H1 (cell line): ENCODE results near the gene CDR2L. TPM values are rescaled to one million over a fixed set of nuclear protein-coding genes. Genes with fewer than 3 reads are reported as not detected.
"Not testable (repeated sequence)": the region's sequence is repeated elsewhere in the genome, so short reads cannot be mapped to it uniquely, and the experiment has no call there.

Source experiments
- CTCF ChIA-PET: fragments of 300-600 bp; sonication (Branson Sonifier 250); formaldehyde crosslinking; loops from one replicate; lab custom pipeline; 2021; ENCODE audit not compliant: partially characterized antibody; lab: Charles Lee
- POLR2A ChIA-PET: fragments of 300-600 bp; sonication (Branson Sonifier 250); formaldehyde crosslinking; loops from one replicate; lab custom pipeline; 2021; ENCODE audit warnings: inconsistent platforms; ENCODE audit not compliant: partially characterized antibody; lab: Charles Lee
- DNase-seq, 2 experiments: peaks; one replicate each; pipeline versions ENCODE4 v3.0.0 to v3.0.0-alpha.2; 2010 to 2022; ENCODE audit warnings: low spot score in 2 of 2, low read depth in 1 of 2, mixed read lengths in 1 of 2
- FAIRE-seq: peaks from 2 replicates; lab custom pipeline; 2011; peaks lifted over from hg19 to GRCh38; lab: Jason Lieb, UNC
- H2AFZ ChIP-seq: 2 replicates; pipeline ENCODE4 v1.8.1; 2012; ENCODE audit warnings: low read length, inconsistent platforms
- H2AK5ac ChIP-seq: 2 replicates; pipeline ENCODE4 v1.6.1; 2013; ENCODE audit warnings: low read depth, low read length
- H2BK120ac ChIP-seq: replicated peaks from 2 replicates; pipeline ENCODE3; 2013; ENCODE audit warnings: low read depth, low read length, inconsistent platforms
- H2BK12ac ChIP-seq: 2 replicates; pipeline ENCODE4 v1.6.1; 2013; ENCODE audit warnings: low read depth, low read length
- H2BK15ac ChIP-seq: 2 replicates; pipeline ENCODE4 v1.6.1; 2013; ENCODE audit warnings: low read length
- H2BK20ac ChIP-seq: 2 replicates; pipeline ENCODE4 v1.6.1; 2013; ENCODE audit warnings: low read length
- H2BK5ac ChIP-seq: 2 replicates; pipeline ENCODE4 v1.6.1; 2013; ENCODE audit warnings: low read depth, low read length
- H3K14ac ChIP-seq: 2 replicates; pipeline ENCODE4 v1.6.1; 2013; ENCODE audit warnings: inconsistent platforms; ENCODE audit not compliant: insufficient read length
- H3K18ac ChIP-seq: 2 replicates; pipeline ENCODE4 v1.6.1; 2013; ENCODE audit warnings: low read length; ENCODE audit errors: extremely low read depth
- H3K23ac ChIP-seq: 2 replicates; pipeline ENCODE4 v1.6.1; 2013; ENCODE audit warnings: inconsistent platforms; ENCODE audit not compliant: insufficient read length
- H3K23me2 ChIP-seq: 2 replicates; pipeline ENCODE4 v1.6.1; 2013; ENCODE audit warnings: low read depth, low read length
- H3K27ac ChIP-seq: 2 replicates; pipeline ENCODE4 v1.6.1; 2011; ENCODE audit warnings: low read depth, low read length, inconsistent platforms
- H3K27me3 ChIP-seq, 4 experiments: replicated peaks in 1 of 4; 1 replicate in 1 of 4; 2 replicates in 3 of 4; pipeline versions ENCODE4 v1.6.1 to v1.8.1; 2011 to 2013; ENCODE audit warnings: low read length in 3 of 4, mild to moderate bottlenecking in 3 of 4, inconsistent platforms in 2 of 4, mixed read lengths in 2 of 4, moderate library complexity in 1 of 4; ENCODE audit not compliant: control insufficient read depth in 3 of 4, insufficient read depth in 3 of 4; ENCODE audit errors: extremely low read depth in 1 of 4
- H3K36me3 ChIP-seq, 4 experiments: 2 replicates each; pipeline versions ENCODE4 v1.6.1 to v1.8.1; 2011 to 2013; ENCODE audit warnings: mild to moderate bottlenecking in 4 of 4, low read length in 3 of 4, moderate library complexity in 2 of 4, control low read depth in 1 of 4, inconsistent platforms in 1 of 4; ENCODE audit not compliant: insufficient read depth in 4 of 4, control insufficient read depth in 2 of 4
- H3K4ac ChIP-seq: replicated peaks from 2 replicates; pipeline ENCODE3; 2013; ENCODE audit warnings: low read length, low read depth, mixed read lengths, inconsistent platforms; ENCODE audit not compliant: insufficient read length
- H3K4me1 ChIP-seq, 4 experiments: replicated peaks in 1 of 4; 1 replicate in 1 of 4; 2 replicates in 3 of 4; pipeline versions ENCODE4 v1.6.1 to v1.8.1; 2011 to 2013; ENCODE audit warnings: low read length in 3 of 4, inconsistent platforms in 2 of 4, mixed read lengths in 1 of 4; ENCODE audit not compliant: insufficient read depth in 4 of 4, control insufficient read depth in 3 of 4
- H3K4me2 ChIP-seq, 2 experiments: 2 replicates each; pipeline versions ENCODE4 v1.6.1 to v1.8.1; 2011 to 2013; ENCODE audit warnings: low read depth in 2 of 2, low read length in 2 of 2, control low read depth in 1 of 2, inconsistent platforms in 1 of 2, mild to moderate bottlenecking in 1 of 2; ENCODE audit not compliant: insufficient read depth in 1 of 2
- H3K4me3 ChIP-seq, 4 experiments: fragments of 200-600, 300-600 bp in 1 of 4; sonication (generic), shearing (Covaris generic), sonication (Bioruptor Twin) in 1 of 4; 2 replicates each; pipeline versions ENCODE4 v1.5.1 to v1.8.1; 2011 to 2016; ENCODE audit warnings: low read length in 4 of 4, low read depth in 3 of 4, control low read depth in 2 of 4, inconsistent platforms in 2 of 4, mild to moderate bottlenecking in 2 of 4, mixed read lengths in 1 of 4, moderate library complexity in 1 of 4; ENCODE audit not compliant: insufficient read depth in 2 of 4; ENCODE audit errors: extremely low read depth in 1 of 4
- H3K56ac ChIP-seq: replicated peaks from 2 replicates; pipeline ENCODE3; 2013; ENCODE audit warnings: low read depth, mild to moderate bottlenecking, mixed read lengths, low read length, inconsistent platforms; ENCODE audit not compliant: insufficient read length
- H3K79me1 ChIP-seq: 2 replicates; pipeline ENCODE4 v1.6.1; 2013; ENCODE audit warnings: low read depth, low read length, control low read depth
- H3K79me2 ChIP-seq, 2 experiments: 2 replicates each; pipeline versions ENCODE4 v1.6.1 to v1.8.1; 2012 to 2013; ENCODE audit warnings: low read length in 2 of 2, mild to moderate bottlenecking in 2 of 2, inconsistent platforms in 1 of 2; ENCODE audit not compliant: insufficient read depth in 2 of 2, control insufficient read depth in 1 of 2
- H3K9ac ChIP-seq, 4 experiments: replicated peaks in 1 of 4; 1 replicate in 1 of 4; 2 replicates in 3 of 4; pipeline versions ENCODE4 v1.6.1 to v1.8.1; 2011 to 2013; ENCODE audit warnings: low read depth in 3 of 4, low read length in 3 of 4, control low read depth in 2 of 4, mild to moderate bottlenecking in 2 of 4, moderate library complexity in 2 of 4, inconsistent platforms in 1 of 4; ENCODE audit errors: extremely low read depth in 1 of 4
- H3K9me3 ChIP-seq, 2 experiments: 2 replicates each; pipeline versions ENCODE4 v1.6.1 to v1.8.1; 2012 to 2013; ENCODE audit warnings: mild to moderate bottlenecking in 2 of 2, moderate library complexity in 2 of 2, control low read depth in 1 of 2, inconsistent platforms in 1 of 2, low read depth in 1 of 2, low read length in 1 of 2, mixed read lengths in 1 of 2; ENCODE audit not compliant: insufficient read depth in 2 of 2
- H4K20me1 ChIP-seq, 2 experiments: replicated peaks in 1 of 2; 2 replicates each; pipeline versions ENCODE3 to v1.8.1; 2011 to 2013; ENCODE audit warnings: inconsistent platforms in 2 of 2, low read length in 2 of 2, mild to moderate bottlenecking in 1 of 2; ENCODE audit not compliant: insufficient read depth in 2 of 2, control insufficient read depth in 1 of 2
- H4K5ac ChIP-seq: 2 replicates; pipeline ENCODE4 v1.6.1; 2013; ENCODE audit warnings: low read length, low read depth, mixed read lengths, inconsistent platforms; ENCODE audit not compliant: insufficient read length
- H4K8ac ChIP-seq: 2 replicates; pipeline ENCODE4 v1.8.0; 2013; ENCODE audit warnings: mild to moderate bottlenecking, moderate library complexity, low read length, inconsistent platforms; ENCODE audit not compliant: insufficient read depth; ENCODE audit errors: extremely low read depth
- H4K91ac ChIP-seq: replicated peaks from 2 replicates; pipeline ENCODE3; 2013; ENCODE audit warnings: low read length, mixed read lengths, inconsistent platforms; ENCODE audit not compliant: insufficient read length
- CBX8 ChIP-seq: fragments of 300-800, 300-1000 bp; sonication (generic); IDR thresholded peaks from 2 replicates; pipeline ENCODE4 v1.7.1; 2016; ENCODE audit warnings: low read depth, low read length, borderline replicate concordance
- HDAC2 ChIP-seq, 2 experiments: fragments of 300-600 bp in 1 of 2; sonication (generic) in 1 of 2; IDR thresholded peaks; 2 replicates each; pipeline ENCODE4 v1.6.1; 2011 to 2012; ENCODE audit warnings: low read depth in 2 of 2, low read length in 2 of 2, mild to moderate bottlenecking in 2 of 2, moderate library complexity in 2 of 2, borderline replicate concordance in 1 of 2, inconsistent platforms in 1 of 2
- WGBS, 2 experiments: shearing (Covaris generic) in 1 of 2; methylation state at CpG; one replicate each; pipeline versions ENCODE4 v1.1.6 to v1.1.7; 2013 to 2015; ENCODE audit warnings: low lambda C conversion rate in 2 of 2, mixed read lengths in 2 of 2, inconsistent platforms in 1 of 2, low coverage in 1 of 2, missing lambda C conversion rate in 1 of 2; ENCODE audit not compliant: insufficient replicate concordance in 2 of 2, insufficient coverage in 1 of 2, insufficient read length in 1 of 2; ENCODE audit errors: extremely low coverage in 1 of 2, missing lambda C conversion rate in 1 of 2; 5-methylcytosine and 5-hydroxymethylcytosine counted together
- polyA plus RNA-seq, 7 experiments: library from polyadenylated mRNA; depleted of rRNA in 3 of 7; stranded (reverse) in 5 of 7; unstranded in 2 of 7; fragments of >200 nt in 5 of 7; fragments of 200-250 nt in 2 of 7; gene quantifications; 1 replicate in 5 of 7; 2 replicates in 1 of 7; 4 replicates in 1 of 7; pipeline versions ENCODE4 v1.2.1 to v1.2.3, GENCODE V29; 2011 to 2013; ENCODE audit warnings: missing spikeins in 2 of 7, mixed read lengths in 2 of 7
- total RNA-seq: library from RNA; stranded (reverse); fragmentation: NEBNext Ultra II Directional; extraction: Animal tissue kit (Norgen Biotek cat#: 25700); gene quantifications from 2 replicates; pipeline ENCODE4 v1.2.1, GENCODE V29; 2021

The CDR2L gene
- total and polyA plus RNA-seq, 2 of the 8 experiments (the other 6 are each of a cell fraction or from before 2014, with no cell fraction given): 20.4 to 38.1 TPM

DNA sequence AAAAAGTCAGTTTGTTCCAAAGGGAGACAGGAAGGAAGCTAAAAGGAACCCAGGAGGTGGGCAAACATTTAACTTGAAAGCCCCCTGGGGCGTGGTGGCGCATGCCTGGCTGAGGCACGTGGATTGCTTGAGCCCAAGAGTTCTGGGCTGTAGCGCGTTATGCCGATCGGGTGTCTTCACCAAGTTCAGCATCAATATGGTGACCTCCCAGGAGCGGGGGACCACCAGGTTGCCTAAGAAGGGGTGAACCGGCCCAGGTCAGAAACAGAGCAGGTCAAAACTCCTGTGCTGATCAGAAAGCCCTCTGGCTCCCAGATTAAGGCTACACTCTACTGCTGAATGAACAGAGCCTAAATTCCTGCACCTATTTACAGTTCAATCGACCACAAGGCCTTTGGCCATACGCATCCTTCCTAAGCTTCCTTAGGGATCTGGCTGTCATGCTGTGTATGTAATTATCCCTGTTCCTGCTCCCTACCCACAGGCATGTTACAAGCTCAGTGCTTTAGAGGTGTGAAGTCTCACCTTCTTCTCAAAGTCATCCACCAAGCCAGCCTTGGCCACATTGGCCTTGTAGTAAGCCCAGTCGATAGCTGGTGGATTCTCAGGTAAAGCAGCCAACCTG is 54.3 kb downstream of the CDR2L start (continued):
- TF ChIP-seq HDAC2 (IDR thresholded peaks at IDR 0.05; ENCODE audit: borderline replicate concordance in 1 of 2, low read depth in 2 of 2, low read length in 2 of 2): no peak
- no peak for TF ChIP-seq CBX8
- TF ChIP-seq, all 59 proteins: peak for 0

GRCh38 chr17:75043789-75044188 is 56.4 kb downstream of the CDR2L start:
- not testable (repeated sequence) for H3K27ac ChIP-seq, DNase-seq, H3K23me2 ChIP-seq, H3K9ac ChIP-seq, H2BK12ac ChIP-seq, H3K4me3 ChIP-seq, H3K4me2 ChIP-seq, H2AK5ac ChIP-seq, H3K9me3 ChIP-seq, H2BK15ac ChIP-seq, H4K8ac ChIP-seq, H3K14ac ChIP-seq, H4K5ac ChIP-seq, H3K56ac ChIP-seq, H2AFZ ChIP-seq, H4K20me1 ChIP-seq, H3K18ac ChIP-seq, H3K79me1 ChIP-seq, H3K27me3 ChIP-seq, H2BK5ac ChIP-seq, H3K23ac ChIP-seq, FAIRE-seq
- Histone ChIP-seq H3K36me3 (peaks cover 4 to 37% (median 22%) of the 10 kb centered on the region in 4 experiments; a peak in 7 of 8 replicates), H2BK120ac (peak overlapping the region; percentile 80), H4K91ac (peak overlapping the region; percentile 15), H2BK20ac (0 out of 2 replicates have a peak overlapping the region, but pooled peaks have one; percentile 72), H3K4me1 (peaks cover 4 to 18% (median 6%) of the 10 kb centered on the region in 4 experiments; a peak in 6 of 7 replicates), H3K79me2 (peaks cover 8 to 24% of the 10 kb centered on the region in 2 experiments), H3K4ac (peak overlapping the region; percentile 81)
- ChIA-PET CTCF (interaction anchor here (0.6 to 2.5 kb wide), 5 partner anchors 16 to 169 kb away, joined by 3 to 9 read pairs (median 4); no protein-coding TSS in a partner anchor), POLR2A (interaction anchor here (0.7 to 1.8 kb wide), 4 partner anchors 9 to 35 kb away, joined by 3 to 9 read pairs (median 4); partner anchors contain the start of gene MRPL58)
- 82% methylated on average over 4 of the region's 5 CpGs; no CpG with 5 or more reads in 1 of the 2 experiments for WGBS, 2 experiments
